LHCN-M2 (cell line): ENCODE data around the gene CD276. TPM values are rescaled to one million over a fixed set of nuclear protein-coding genes. Genes with fewer than 3 reads are reported as not detected.
"Not testable (repeated sequence)": the region's sequence is repeated elsewhere in the genome, so short reads cannot be mapped to it uniquely, and the experiment has no call there.

Experiments used
- DNase-seq: peaks from one replicate; pipeline ENCODE4 v3.0.0-alpha.2; 2012; ENCODE audit warnings: low read depth
- total RNA-seq: library from RNA; depleted of rRNA; stranded (reverse); fragments of >200 nt; gene quantifications from 2 replicates; pipeline ENCODE4 v1.2.3, GENCODE V29; 2014

The CD276 gene
- total RNA-seq, 1 experiment from 2014 or later: 47.1 TPM

- DNase-seq: no peak
Measured at GRCh38 chr15:73709686-73710085, 25.5 kb downstream of the CD276 start.

GRCh38 chr15:73710321-73710720 lies 26.1 kb downstream of the CD276 start:
- DNase-seq: no peak

GRCh38 chr15:73711526-73711925 lies 27.3 kb downstream of the CD276 start:
- no peak for DNase-seq

GRCh38 chr15:73712107-73712506 lies 27.9 kb downstream of the CD276 start:
- DNase-seq: no peak

GRCh38 chr15:73714695-73715301 lies 30.6 kb downstream of the CD276 start:
- no peak for DNase-seq

- no peak for DNase-seq
Measured at GRCh38 chr15:73715417-73715816, 31.2 kb downstream of the CD276 start.

- no peak for DNase-seq
Measured at GRCh38 chr15:73716417-73716816, 32.2 kb downstream of the CD276 start.

GRCh38 chr15:73717206-73717605 lies 33.0 kb downstream of the CD276 start:
- DNase-seq: no peak

- no peak for DNase-seq
Measured at GRCh38 chr15:73717802-73718201, 33.6 kb downstream of the CD276 start.

- no peak for DNase-seq
Measured at GRCh38 chr15:73718694-73719093, 34.5 kb downstream of the CD276 start.

GRCh38 chr15:73722425-73722824 lies 38.2 kb downstream of the CD276 start:
- no peak for DNase-seq

GRCh38 chr15:73723191-73723590 lies 39.0 kb downstream of the CD276 start:
- DNase-seq: no peak

- no peak for DNase-seq
Measured at GRCh38 chr15:73724212-73724611, 40.0 kb downstream of the CD276 start.

GRCh38 chr15:73727330-73727976 lies 43.3 kb downstream of the CD276 start:
- peak; percentile 49 for DNase-seq

- DNase-seq: not testable (repeated sequence)
Measured at GRCh38 chr15:73732051-73732450, 47.9 kb downstream of the CD276 start.

GRCh38 chr15:73732930-73733329 lies 48.7 kb downstream of the CD276 start:
- DNase-seq: no peak

GRCh38 chr15:73737535-73737934 lies 53.4 kb downstream of the CD276 start:
- DNase-seq: no peak

GRCh38 chr15:73740152-73741048 lies 56.2 kb downstream of the CD276 start:
- no peak for DNase-seq

GRCh38 chr15:73741321-73741836 lies 57.2 kb downstream of the CD276 start:
- no peak for DNase-seq

- no peak for DNase-seq
Measured at GRCh38 chr15:73744293-73744692, 60.1 kb downstream of the CD276 start.

- no peak for DNase-seq
Measured at GRCh38 chr15:73745073-73745472, 60.9 kb downstream of the CD276 start.

GRCh38 chr15:73746261-73746660 lies 62.1 kb downstream of the CD276 start:
- no peak for DNase-seq
